UCSD-AML1 (cell line): ENCODE results near the gene KRT85.
"Not testable (repeated sequence)": the region's sequence is repeated elsewhere in the genome, so short reads cannot be mapped to it uniquely, and the experiment has no call there.

Experiments
- DNase-seq: peaks from one replicate; lab custom pipeline; 2025; ENCODE audit not compliant: unreplicated experiment; lab: John Stamatoyannopoulos, UW

KRT85 gene

DNA sequence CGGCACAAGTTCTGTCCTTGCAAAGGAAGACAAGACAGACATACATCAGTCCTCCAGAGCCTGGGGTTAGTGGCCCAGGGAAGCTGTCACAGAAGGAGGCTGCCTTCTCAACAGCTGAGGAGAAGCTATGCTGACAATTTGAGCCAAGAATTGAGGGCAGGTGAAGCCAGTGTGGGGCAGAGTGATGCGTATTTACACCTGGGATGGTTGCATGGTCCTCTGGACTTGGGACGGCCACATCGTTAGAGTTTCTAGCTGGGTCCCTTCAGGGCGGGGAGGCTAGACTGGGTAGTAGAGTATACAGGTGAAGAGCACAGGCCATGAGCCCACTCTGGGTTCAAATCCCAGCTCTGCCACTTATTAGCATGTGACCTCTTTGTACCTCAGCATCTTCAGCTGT lies 16.5 kb downstream of the KRT85 start:
- DNase-seq, result no peak

GRCh38 chr12:52350021-52350620 lies 17.2 kb downstream of the KRT85 start:
- DNase-seq, result no peak

GRCh38 chr12:52349196-52349595 lies 18.1 kb downstream of the KRT85 start:
- no peak for DNase-seq

DNA sequence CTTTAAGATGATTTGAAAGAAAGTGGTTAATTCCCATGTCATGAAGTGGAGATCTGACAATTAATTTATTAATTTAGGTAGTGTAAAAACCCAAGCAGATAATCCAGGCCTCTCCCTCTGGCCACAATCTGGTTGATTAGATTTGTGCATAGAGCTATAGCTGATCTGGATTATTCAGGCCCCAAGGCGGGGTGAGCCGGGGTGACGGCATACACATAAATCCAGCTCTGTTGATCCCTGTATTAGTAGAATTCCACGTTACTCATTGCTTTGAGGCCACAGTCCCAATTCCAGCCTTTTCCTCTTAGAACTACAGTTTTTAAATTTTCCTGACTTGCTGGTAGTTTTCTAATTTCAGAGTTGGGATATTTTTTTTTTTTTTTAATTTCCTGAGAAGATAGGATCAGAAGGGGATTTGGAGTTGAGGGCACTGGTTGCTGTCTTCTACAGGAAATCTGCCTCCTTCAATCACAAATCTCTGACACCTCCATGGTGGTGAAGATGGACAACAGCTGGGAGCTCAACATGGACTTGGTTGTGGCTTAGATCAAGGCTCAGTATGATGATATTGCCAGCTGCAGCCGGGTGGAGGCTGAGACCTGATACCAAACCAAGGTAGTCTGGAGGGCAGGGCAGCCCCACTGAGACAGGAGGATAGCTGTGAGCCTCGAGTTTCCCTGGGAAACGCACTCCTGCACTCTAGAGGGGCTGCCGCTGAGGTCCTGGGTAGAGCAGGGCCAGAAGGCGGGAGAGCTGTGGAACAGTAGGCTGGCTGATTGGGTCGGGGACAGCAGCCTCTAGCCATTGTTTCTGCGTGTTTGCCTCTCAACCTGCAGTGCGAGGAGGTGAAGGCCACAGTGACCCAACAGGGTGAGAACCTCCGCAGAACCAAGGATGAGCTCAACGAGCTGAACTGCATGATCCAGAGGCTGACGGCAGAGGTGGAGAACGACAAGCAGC lies 19.4 kb downstream of the KRT85 start:
- DNase-seq, result no peak

- DNase-seq, result no peak
These were observed 20.3 kb downstream of the KRT85 start for GRCh38 chr12:52347016-52347415.

GRCh38 chr12:52346593-52346992 lies 20.7 kb downstream of the KRT85 start:
- no peak for DNase-seq

- DNase-seq, result not testable (repeated sequence)
These were observed 22.2 kb downstream of the KRT85 start for GRCh38 chr12:52345041-52345440.

DNA sequence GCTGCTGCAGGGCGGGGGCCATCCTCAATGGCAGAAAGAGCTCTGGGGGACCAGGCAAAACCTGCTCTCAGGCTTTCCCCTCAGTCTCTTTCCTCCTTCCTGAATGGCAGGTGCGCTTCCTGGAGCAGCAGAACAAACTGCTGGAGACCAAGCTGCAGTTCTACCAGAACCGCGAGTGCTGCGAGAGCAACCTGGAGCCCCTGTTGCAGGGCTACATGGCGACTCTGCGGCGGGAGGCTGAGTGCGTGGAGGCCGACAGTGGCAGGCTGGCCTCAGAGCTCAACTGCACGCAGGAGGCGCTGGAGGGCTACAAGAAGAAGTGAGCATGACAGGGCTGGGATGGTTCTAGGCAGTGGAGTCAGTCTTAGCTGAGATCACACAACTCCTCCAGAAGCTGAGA lies 23.2 kb downstream of the KRT85 start:
- no peak for DNase-seq

DNA sequence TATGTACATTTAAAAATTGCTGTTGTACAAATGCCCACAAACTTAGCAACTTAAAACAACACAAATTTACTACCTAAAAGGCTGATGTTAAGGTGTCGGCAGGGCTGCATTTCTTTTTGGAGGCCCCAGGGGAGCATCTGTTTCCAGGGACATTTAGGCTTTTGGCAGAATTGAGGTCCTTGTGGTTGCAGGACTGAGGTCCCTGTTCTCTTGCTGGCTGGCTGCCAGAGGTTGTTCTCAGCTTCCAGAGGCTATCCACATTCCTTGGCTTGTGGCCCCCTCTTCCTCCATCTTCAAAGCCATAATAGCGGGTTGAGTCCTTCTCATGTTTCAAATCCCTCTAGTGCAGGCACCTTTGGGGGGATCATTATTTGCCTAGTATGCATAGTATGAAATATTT lies 23.7 kb downstream of the KRT85 start:
- no peak for DNase-seq

DNA sequence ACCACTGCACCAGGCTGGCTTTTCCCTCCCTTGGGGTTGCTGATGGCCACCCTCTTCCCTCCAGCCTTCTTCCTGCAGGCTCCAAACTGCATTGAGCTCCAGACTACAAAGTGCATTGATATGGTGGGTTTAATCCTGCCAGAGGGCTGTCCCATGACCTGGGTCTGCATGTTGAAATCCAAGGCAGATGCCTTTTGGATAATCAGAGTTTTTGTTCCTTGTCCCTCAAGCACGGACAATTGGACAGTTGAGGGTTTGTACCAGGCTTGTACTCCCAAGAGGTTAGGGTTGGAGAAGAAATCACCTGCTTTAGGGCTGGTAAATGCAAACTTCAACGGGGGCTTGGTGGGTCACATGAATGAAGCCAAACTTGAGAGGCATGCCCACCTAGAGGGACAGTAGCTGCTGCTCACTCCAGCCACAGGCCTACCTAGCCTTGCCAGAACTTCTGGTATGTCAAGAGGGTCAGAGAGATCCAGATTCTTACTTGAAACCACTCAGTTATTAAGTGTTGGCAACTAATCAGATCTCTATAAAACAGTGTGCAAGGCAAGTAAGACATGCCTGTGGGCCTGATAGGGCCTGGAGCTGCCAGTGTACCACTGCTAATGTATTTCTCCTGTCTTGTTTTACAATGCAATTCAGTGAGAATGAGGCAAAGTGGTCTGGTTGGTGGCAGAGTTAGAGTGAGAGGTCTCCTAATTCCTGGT lies 24.3 kb downstream of the KRT85 start:
- no peak for DNase-seq

GRCh38 chr12:52341066-52341580 lies 26.2 kb downstream of the KRT85 start:
- no peak for DNase-seq

- no peak for DNase-seq
These were observed 28.9 kb downstream of the KRT85 start for GRCh38 chr12:52338241-52338960.

GRCh38 chr12:52337054-52337453 lies 30.2 kb downstream of the KRT85 start:
- DNase-seq, result no peak

GRCh38 chr12:52336641-52337040 lies 30.6 kb downstream of the KRT85 start:
- DNase-seq, result no peak

- DNase-seq, result no peak
These were observed 31.6 kb downstream of the KRT85 start for GRCh38 chr12:52335598-52336262.

DNA sequence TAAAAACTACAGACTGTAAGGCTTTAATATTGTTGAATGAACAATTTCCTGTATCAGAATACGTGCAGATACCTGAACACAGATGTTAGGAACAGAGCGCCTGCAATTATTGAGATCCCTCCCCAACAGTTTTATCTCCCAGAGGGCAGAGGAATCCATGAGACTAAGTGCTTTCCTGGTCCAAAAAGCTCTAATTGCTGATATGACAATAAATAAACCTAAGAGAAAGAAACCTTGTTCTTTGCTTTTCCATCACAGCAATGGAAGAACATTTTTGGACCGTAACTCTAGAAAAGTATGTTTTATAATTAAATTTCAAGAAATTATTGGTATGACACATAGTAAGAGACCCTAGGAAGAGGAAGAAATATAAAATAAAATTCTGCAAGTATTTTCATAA lies 33.1 kb downstream of the KRT85 start:
- no peak for DNase-seq

DNA sequence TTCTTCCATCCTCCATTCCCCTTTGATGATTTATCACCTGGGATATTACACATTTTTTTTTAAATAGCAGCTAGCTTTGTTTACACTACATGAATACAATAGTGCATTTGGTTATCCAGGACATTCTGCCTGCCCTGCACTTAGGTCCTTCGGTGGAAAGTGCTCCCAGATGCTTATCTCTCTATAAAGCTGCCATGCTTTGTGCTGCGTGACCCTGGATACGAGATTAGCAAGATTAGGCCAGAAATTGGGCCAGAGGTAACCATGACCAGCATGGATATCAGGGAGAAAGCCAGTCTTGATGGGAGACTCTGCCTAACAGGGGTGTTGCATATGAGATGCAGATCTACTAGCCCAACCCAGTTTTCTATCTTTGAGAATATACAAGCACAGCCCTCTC lies 34.0 kb downstream of the KRT85 start:
- no peak for DNase-seq

DNA sequence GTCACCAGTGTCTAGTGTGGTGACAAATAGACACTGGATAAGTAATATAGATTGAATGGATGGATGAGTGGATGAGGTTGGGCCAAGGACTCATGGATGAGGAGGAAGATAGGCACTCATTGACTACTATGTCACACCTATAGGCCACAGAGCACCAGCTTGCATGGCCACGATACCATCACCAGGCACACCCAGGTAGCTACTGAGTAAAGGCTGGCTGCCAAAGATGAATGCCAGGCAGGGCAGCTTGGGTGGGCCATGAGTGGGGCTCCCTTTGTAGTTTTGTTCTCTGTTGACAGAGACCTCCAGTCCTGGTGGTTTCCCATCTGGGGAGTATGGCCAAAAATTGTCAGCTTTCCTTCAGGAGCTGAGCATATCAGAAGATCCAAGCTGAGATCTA lies 34.9 kb downstream of the KRT85 start:
- no peak for DNase-seq

- no peak for DNase-seq
These were observed 35.4 kb downstream of the KRT85 start for GRCh38 chr12:52331833-52332232.

GRCh38 chr12:52331039-52331438 lies 36.2 kb downstream of the KRT85 start:
- no peak for DNase-seq
